Nephron progenitor cell (in vitro differentiated cells): Measurements from ENCODE around the gene COL4A2.

Experiments used
- DNase-seq: peaks from one replicate; pipeline ENCODE4 v3.0.0; 2021
- H3K27ac Mint-ChIP-seq: 2 replicates; pipeline ENCODE4 v1.8.0; 2021; ENCODE audit warnings: mild to moderate bottlenecking, moderate library complexity, mixed read lengths
- H3K27me3 Mint-ChIP-seq: 2 replicates; pipeline ENCODE4 v1.8.0; 2021; ENCODE audit warnings: mild to moderate bottlenecking, low read depth, mixed read lengths; ENCODE audit not compliant: poor library complexity
- H3K36me3 Mint-ChIP-seq: 2 replicates; pipeline ENCODE4 v1.8.0; 2021; ENCODE audit warnings: low read depth, mixed read lengths
- H3K4me1 Mint-ChIP-seq: 2 replicates; pipeline ENCODE4 v1.8.0; 2021; ENCODE audit warnings: mixed read lengths
- H3K4me3 Mint-ChIP-seq: 2 replicates; pipeline ENCODE4 v1.8.0; 2021; ENCODE audit warnings: mild to moderate bottlenecking, moderate library complexity, mixed read lengths
- H3K9me3 Mint-ChIP-seq: 2 replicates; pipeline ENCODE4 v1.8.0; 2021; ENCODE audit warnings: mild to moderate bottlenecking, moderate library complexity, mixed read lengths
- TF ChIP-seq, protein P1 (sequence below): fragments of 200-600 bp; sonication (generic); IDR thresholded peaks from 2 replicates; pipeline ENCODE4 v1.5.0; 2021; ENCODE audit warnings: antibody characterized with exemption

The COL4A2 gene

GRCh38 chr13:110322126-110322827 lies 15.2 kb downstream of the COL4A2 start:
- H3K27ac Mint-ChIP-seq, result no peak overlapping the region
- no peak for DNase-seq
- H3K27me3 Mint-ChIP-seq, result peaks cover 9% of the 10 kb centered on the region
- H3K36me3 Mint-ChIP-seq, result peaks cover 35% of the 10 kb centered on the region
- H3K4me3 Mint-ChIP-seq, result no peak overlapping the region
- peaks cover 12% of the 10 kb centered on the region for H3K9me3 Mint-ChIP-seq
- H3K4me1 Mint-ChIP-seq, result peaks cover 89% of the 10 kb centered on the region
- TF ChIP-seq, protein P1, sequence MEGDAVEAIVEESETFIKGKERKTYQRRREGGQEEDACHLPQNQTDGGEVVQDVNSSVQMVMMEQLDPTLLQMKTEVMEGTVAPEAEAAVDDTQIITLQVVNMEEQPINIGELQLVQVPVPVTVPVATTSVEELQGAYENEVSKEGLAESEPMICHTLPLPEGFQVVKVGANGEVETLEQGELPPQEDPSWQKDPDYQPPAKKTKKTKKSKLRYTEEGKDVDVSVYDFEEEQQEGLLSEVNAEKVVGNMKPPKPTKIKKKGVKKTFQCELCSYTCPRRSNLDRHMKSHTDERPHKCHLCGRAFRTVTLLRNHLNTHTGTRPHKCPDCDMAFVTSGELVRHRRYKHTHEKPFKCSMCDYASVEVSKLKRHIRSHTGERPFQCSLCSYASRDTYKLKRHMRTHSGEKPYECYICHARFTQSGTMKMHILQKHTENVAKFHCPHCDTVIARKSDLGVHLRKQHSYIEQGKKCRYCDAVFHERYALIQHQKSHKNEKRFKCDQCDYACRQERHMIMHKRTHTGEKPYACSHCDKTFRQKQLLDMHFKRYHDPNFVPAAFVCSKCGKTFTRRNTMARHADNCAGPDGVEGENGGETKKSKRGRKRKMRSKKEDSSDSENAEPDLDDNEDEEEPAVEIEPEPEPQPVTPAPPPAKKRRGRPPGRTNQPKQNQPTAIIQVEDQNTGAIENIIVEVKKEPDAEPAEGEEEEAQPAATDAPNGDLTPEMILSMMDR, result no peak

- no peak overlapping the region for H3K4me3 Mint-ChIP-seq
Measured at GRCh38 chr13:110322828-110323171, 15.7 kb downstream of the COL4A2 start.

DNA sequence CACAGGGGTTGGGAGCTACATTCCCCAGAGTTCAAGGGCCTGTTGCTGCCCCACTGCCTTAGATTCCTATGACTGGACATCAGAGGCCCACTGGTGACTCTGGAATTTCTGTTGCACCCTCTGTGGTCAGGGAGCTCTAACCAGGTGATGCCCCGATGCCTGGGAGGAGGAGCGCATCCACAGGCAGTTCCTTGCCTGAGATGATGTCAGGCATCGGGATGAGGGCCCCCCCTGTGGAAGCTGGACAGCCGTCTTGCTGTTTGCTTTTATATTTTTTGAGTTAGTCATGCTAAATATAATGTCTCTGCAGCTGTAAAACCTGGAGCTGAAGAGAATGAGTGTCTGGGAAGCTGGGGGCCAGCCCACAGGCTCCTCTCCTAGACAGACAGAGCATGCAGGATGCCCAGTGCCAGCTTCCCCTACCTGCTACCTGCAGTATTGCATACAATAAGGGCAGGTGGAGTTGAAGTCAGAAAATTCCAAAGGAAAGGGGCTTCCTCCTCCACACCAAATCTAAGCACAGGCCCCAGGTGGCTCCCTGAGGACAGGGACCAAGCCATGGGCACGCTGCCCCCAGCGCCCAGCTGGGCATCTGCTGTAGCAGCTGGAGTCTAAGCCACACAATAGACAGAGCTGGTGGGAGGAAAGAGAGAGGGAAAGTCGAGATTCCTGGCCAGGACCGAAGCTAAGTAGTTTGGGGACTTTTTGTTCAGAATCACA lies 16.2 kb downstream of the COL4A2 start:
- Mint-ChIP-seq H3K9me3 (peaks cover 12% of the 10 kb centered on the region), H3K27ac (no peak overlapping the region), H3K36me3 (peaks cover 28% of the 10 kb centered on the region), H3K4me1 (peaks cover 91% of the 10 kb centered on the region), H3K4me3 (no peak overlapping the region), H3K27me3 (peaks cover 9% of the 10 kb centered on the region)
- TF ChIP-seq, protein P1, result no peak
- no peak for DNase-seq

More at GRCh38 chr13:110322828-110323171, 15.7 kb downstream of the COL4A2 start:
- H3K27ac Mint-ChIP-seq, result no peak overlapping the region
- peaks cover 12% of the 10 kb centered on the region for H3K9me3 Mint-ChIP-seq
- DNase-seq, result no peak
- TF ChIP-seq, protein P1, result no peak
- peaks cover 91% of the 10 kb centered on the region for H3K4me1 Mint-ChIP-seq
- H3K36me3 Mint-ChIP-seq, result peaks cover 30% of the 10 kb centered on the region
- H3K27me3 Mint-ChIP-seq, result peaks cover 9% of the 10 kb centered on the region

- H3K36me3 Mint-ChIP-seq, result peaks cover 35% of the 10 kb centered on the region
- peak overlapping the region; percentile 45 for H3K27ac Mint-ChIP-seq
- H3K4me1 Mint-ChIP-seq, result peaks cover 93% of the 10 kb centered on the region
- no peak overlapping the region for H3K4me3 Mint-ChIP-seq
- TF ChIP-seq, protein P1, result no peak
- peaks cover 9% of the 10 kb centered on the region for H3K27me3 Mint-ChIP-seq
- DNase-seq, result no peak
- peaks cover 12% of the 10 kb centered on the region for H3K9me3 Mint-ChIP-seq
Measured at GRCh38 chr13:110324026-110324749, 17.1 kb downstream of the COL4A2 start.

GRCh38 chr13:110326263-110326904 lies 19.3 kb downstream of the COL4A2 start:
- peaks cover 93% of the 10 kb centered on the region for H3K4me1 Mint-ChIP-seq
- H3K4me3 Mint-ChIP-seq, result peak overlapping the region; percentile 64
- H3K27ac Mint-ChIP-seq, result peak overlapping the region; percentile 98
- H3K27me3 Mint-ChIP-seq, result peaks cover 9% of the 10 kb centered on the region
- H3K36me3 Mint-ChIP-seq, result peaks cover 50% of the 10 kb centered on the region
- TF ChIP-seq, protein P1, result no peak
- H3K9me3 Mint-ChIP-seq, result peaks cover 11% of the 10 kb centered on the region
- no peak for DNase-seq
